Smooth muscle cell (in vitro differentiated cells): ENCODE results near the gene BCAS1. TPM values are rescaled to one million over a fixed set of nuclear protein-coding genes. Genes with fewer than 3 reads are reported as not detected.

Source experiments
- DNase-seq: peaks from one replicate; lab custom pipeline; 2025; ENCODE audit not compliant: unreplicated experiment; lab: John Stamatoyannopoulos, UW
- H2AFZ ChIP-seq: fragments of 200-600 bp; sonication (generic); 2 replicates; pipeline ENCODE4 v1.6.0; 2016; ENCODE audit warnings: antibody characterized with exemption, low read depth, mild to moderate bottlenecking
- H3F3A ChIP-seq: fragments of 200-600 bp; sonication (generic); 2 replicates; pipeline ENCODE4 v1.6.0; 2017; ENCODE audit warnings: antibody characterized with exemption, low read depth
- H3K27ac ChIP-seq: fragments of 200-600 bp; sonication (generic); 2 replicates; pipeline ENCODE4 v1.5.1; 2016; ENCODE audit warnings: low read depth, mild to moderate bottlenecking
- H3K27me3 ChIP-seq: fragments of 200-600 bp; sonication (generic); 2 replicates; pipeline ENCODE4 v1.6.1; 2016; ENCODE audit warnings: low read depth, mild to moderate bottlenecking
- H3K36me3 ChIP-seq: fragments of 200-600 bp; sonication (generic); 2 replicates; pipeline ENCODE4 v1.5.1; 2016; ENCODE audit warnings: low read depth
- H3K4me1 ChIP-seq: fragments of 200-600 bp; sonication (generic); 2 replicates; pipeline ENCODE4 v1.5.1; 2016; ENCODE audit warnings: low read depth
- H3K4me2 ChIP-seq: fragments of 200-600 bp; sonication (generic); 2 replicates; pipeline ENCODE4 v1.6.0; 2016; ENCODE audit warnings: mild to moderate bottlenecking
- H3K4me3 ChIP-seq: fragments of 200-600 bp; sonication (generic); 2 replicates; pipeline ENCODE4 v1.5.1; 2016; ENCODE audit warnings: mild to moderate bottlenecking
- H3K79me2 ChIP-seq: fragments of 200-600 bp; sonication (generic); 2 replicates; pipeline ENCODE4 v1.6.0; 2016; ENCODE audit warnings: low read depth, mild to moderate bottlenecking
- H3K9ac ChIP-seq: fragments of 200-600 bp; sonication (generic); 2 replicates; pipeline ENCODE4 v1.6.0; 2016; ENCODE audit warnings: low read depth
- H3K9me3 ChIP-seq: fragments of 200-600 bp; sonication (generic); replicated peaks from 2 replicates; pipeline ENCODE4 v1.5.1; 2016; ENCODE audit warnings: low read depth
- H4K20me1 ChIP-seq: fragments of 200-600 bp; sonication (generic); 2 replicates; pipeline ENCODE4 v1.6.0; 2016; ENCODE audit warnings: low read depth
- WGBS: methylation state at CpG from one replicate; pipeline ENCODE4 v1.1.7; 2016; ENCODE audit warnings: low lambda C conversion rate; 5-methylcytosine and 5-hydroxymethylcytosine counted together
- polyA plus RNA-seq: library from polyadenylated mRNA; unstranded; fragments of >200 nt; fragmentation: Nextera tagmentation; extraction: Ambion mirVana; gene quantifications from 2 replicates; pipeline ENCODE4 v1.2.1, GENCODE V29; 2016
- total RNA-seq: library from RNA; depleted of rRNA; stranded (reverse); fragments of >200 nt; gene quantifications from 2 replicates; pipeline ENCODE4 v1.2.3, GENCODE V29; 2014
- TF ChIP-seq, protein P1 (sequence below): fragments of 200-600 bp; sonication (generic); IDR thresholded peaks from 2 replicates; pipeline ENCODE4 v1.5.1; 2017; ENCODE audit warnings: borderline replicate concordance, mild to moderate bottlenecking, antibody characterized with exemption; ENCODE audit not compliant: insufficient read depth, poor library complexity, severe bottlenecking

The BCAS1 gene
- total and polyA plus RNA-seq, 2 experiments from 2014 or later = 0.09 to 0.15 TPM

DNA sequence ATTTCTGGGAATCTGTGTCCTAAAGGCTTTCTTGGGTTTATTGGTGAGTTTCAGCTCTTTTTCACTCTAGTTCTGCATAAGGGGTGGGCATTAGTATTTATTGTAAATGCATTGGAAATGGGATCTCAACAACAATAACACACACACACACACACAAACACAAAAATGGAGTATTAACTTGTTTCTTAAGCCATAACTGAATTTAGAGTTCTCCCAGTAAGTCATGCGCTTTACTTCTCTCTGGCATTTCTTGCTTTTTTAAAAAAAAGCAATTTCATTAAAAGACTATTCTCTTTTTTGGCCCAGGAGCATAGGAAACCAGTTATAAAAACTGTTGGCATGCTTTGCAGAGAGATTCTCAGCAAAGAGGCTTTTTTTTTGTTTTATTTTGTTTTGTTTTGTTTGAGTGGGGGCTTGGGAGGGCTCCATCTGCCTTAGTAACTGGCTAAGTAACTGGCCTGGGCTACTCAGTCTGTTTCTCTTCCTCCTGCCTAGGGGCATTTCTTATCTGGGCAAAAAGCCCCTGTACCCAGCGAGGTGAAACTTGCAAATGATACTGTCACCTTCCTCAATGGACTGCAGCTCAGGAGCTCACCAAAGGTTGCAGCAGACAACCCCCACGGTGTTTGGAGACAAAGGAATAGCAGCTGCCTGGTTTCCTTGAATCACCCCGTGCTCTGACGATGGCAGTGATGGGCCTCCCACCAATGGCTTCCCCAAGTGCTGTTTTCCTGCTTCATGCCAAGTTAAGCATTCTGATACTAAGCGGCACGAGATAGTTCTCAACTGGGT is 128.5 kb downstream of the BCAS1 start:
- Histone ChIP-seq H3K79me2 (no peaks in the 10 kb centered on the region), H3K4me3 (no peak overlapping the region), H3K27ac (peak overlapping the region; percentile 96), H3F3A (peaks cover 3% of the 10 kb centered on the region), H3K9ac (peak overlapping the region; percentile 0), H4K20me1 (no peaks in the 10 kb centered on the region), H3K36me3 (no peaks in the 10 kb centered on the region), H3K27me3 (no peaks in the 10 kb centered on the region), H3K4me1 (peaks cover 34% of the 10 kb centered on the region), H2AFZ (peak overlapping the region; percentile 20), H3K4me2 (peak overlapping the region; percentile 76), H3K9me3 (no peaks in the 10 kb centered on the region)
- WGBS = 41% methylated on average over 7 of the region's 7 CpGs
- DNase-seq = no peak
- TF ChIP-seq, protein P1, sequence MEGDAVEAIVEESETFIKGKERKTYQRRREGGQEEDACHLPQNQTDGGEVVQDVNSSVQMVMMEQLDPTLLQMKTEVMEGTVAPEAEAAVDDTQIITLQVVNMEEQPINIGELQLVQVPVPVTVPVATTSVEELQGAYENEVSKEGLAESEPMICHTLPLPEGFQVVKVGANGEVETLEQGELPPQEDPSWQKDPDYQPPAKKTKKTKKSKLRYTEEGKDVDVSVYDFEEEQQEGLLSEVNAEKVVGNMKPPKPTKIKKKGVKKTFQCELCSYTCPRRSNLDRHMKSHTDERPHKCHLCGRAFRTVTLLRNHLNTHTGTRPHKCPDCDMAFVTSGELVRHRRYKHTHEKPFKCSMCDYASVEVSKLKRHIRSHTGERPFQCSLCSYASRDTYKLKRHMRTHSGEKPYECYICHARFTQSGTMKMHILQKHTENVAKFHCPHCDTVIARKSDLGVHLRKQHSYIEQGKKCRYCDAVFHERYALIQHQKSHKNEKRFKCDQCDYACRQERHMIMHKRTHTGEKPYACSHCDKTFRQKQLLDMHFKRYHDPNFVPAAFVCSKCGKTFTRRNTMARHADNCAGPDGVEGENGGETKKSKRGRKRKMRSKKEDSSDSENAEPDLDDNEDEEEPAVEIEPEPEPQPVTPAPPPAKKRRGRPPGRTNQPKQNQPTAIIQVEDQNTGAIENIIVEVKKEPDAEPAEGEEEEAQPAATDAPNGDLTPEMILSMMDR = no peak

GRCh38 chr20:53940907-53941545 is 129.4 kb downstream of the BCAS1 start:
- H2AFZ ChIP-seq = peak overlapping the region; percentile 86
- peak overlapping the region; percentile 96 for H3K27ac ChIP-seq
- H3K79me2 ChIP-seq = no peaks in the 10 kb centered on the region
- peaks cover 3% of the 10 kb centered on the region for H3F3A ChIP-seq
- peak overlapping the region; percentile 76 for H3K4me2 ChIP-seq
- H3K36me3 ChIP-seq = no peaks in the 10 kb centered on the region
- peaks cover 35% of the 10 kb centered on the region for H3K4me1 ChIP-seq
- no peaks in the 10 kb centered on the region for H3K9me3 ChIP-seq
- H3K27me3 ChIP-seq = no peaks in the 10 kb centered on the region
- 37% methylated on average over 6 of the region's 6 CpGs for WGBS
- TF ChIP-seq, protein P1 = no peak
- peak overlapping the region; percentile 90 for H3K9ac ChIP-seq
- H4K20me1 ChIP-seq = no peaks in the 10 kb centered on the region
- no peak overlapping the region for H3K4me3 ChIP-seq
- DNase-seq = no peak

DNA sequence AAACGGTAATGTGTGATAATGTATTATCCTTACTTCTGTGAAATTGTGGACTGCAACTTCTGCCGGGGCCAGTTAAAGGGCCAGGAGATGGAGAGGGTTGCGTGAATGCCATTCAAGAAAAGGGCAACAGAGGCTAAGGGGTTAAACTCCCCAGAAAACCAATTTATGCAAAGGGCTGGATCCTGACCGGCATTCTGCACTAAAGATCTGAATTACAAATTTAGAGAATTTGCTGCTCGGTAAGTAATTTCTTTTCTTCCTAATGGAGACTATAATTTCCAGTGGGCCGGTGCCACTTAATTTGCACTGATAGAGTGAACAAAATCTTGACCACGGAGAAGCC is 130.1 kb downstream of the BCAS1 start:
- H3K27me3 ChIP-seq = no peaks in the 10 kb centered on the region
- H3K4me2 ChIP-seq = peak overlapping the region; percentile 76
- H3K4me3 ChIP-seq = no peak overlapping the region
- peaks cover 42% of the 10 kb centered on the region for H3K4me1 ChIP-seq
- no peaks in the 10 kb centered on the region for H3K9me3 ChIP-seq
- H3F3A ChIP-seq = peaks cover 3% of the 10 kb centered on the region
- H3K79me2 ChIP-seq = no peaks in the 10 kb centered on the region
- H3K36me3 ChIP-seq = no peaks in the 10 kb centered on the region
- H3K27ac ChIP-seq = peak overlapping the region; percentile 96
- H2AFZ ChIP-seq = peak overlapping the region; percentile 86
- H3K9ac ChIP-seq = peak overlapping the region; percentile 90
- no peak for DNase-seq
- TF ChIP-seq, protein P1 = no peak
- no peaks in the 10 kb centered on the region for H4K20me1 ChIP-seq
- WGBS = 19% methylated on average over 7 of the region's 7 CpGs
